C4-2B (cell line): Measurements from ENCODE around the gene FAM228A.

Experiments
- ZFX ChIP-seq: fragments of 450-650 bp; IDR thresholded peaks from 2 replicates; pipeline ENCODE4 v1.6.1; 2017
- TF ChIP-seq, protein P1 (sequence below): fragments of 450-650 bp; conservative IDR thresholded peaks from 2 replicates; pipeline ENCODE4 v1.5.1; 2017; ENCODE audit warnings: mild to moderate bottlenecking

DNA sequence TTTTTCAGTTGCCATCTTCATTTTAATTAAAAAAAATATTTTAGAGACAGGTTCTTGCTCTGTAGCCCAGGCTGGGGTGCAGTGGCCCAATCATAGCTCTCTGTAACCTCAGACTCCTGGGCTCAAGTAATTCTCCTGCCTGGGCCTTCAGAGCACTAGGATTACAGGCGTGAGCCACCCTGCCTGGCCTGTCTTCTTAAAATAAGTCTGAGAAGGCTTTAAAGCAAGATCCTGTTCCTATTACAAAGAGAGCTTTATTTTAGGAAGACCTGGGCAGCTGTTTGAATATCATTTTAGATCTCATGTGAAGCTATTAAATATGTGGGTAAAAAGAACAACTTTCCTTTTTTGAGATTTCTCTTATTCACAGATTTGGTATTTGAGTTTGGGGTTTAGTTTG lies 1.5 kb downstream of the FAM228A start:
- TF ChIP-seq, protein P1, sequence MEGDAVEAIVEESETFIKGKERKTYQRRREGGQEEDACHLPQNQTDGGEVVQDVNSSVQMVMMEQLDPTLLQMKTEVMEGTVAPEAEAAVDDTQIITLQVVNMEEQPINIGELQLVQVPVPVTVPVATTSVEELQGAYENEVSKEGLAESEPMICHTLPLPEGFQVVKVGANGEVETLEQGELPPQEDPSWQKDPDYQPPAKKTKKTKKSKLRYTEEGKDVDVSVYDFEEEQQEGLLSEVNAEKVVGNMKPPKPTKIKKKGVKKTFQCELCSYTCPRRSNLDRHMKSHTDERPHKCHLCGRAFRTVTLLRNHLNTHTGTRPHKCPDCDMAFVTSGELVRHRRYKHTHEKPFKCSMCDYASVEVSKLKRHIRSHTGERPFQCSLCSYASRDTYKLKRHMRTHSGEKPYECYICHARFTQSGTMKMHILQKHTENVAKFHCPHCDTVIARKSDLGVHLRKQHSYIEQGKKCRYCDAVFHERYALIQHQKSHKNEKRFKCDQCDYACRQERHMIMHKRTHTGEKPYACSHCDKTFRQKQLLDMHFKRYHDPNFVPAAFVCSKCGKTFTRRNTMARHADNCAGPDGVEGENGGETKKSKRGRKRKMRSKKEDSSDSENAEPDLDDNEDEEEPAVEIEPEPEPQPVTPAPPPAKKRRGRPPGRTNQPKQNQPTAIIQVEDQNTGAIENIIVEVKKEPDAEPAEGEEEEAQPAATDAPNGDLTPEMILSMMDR: no peak
- no peak for TF ChIP-seq ZFX
